NCI-H345 treated with DMSO at 0.1 percent for 48 hours (cell line): ENCODE measurements around the gene KCNIP4.

ENCODE experiments used
- DNase-seq: peaks from one replicate; lab custom pipeline; 2025; ENCODE audit not compliant: unreplicated experiment; lab: John Stamatoyannopoulos, UW

The KCNIP4 gene

GRCh38 chr4:21856301-21856700, 92.3 kb downstream of the KCNIP4 start:
- DNase-seq: no peak

GRCh38 chr4:21849077-21849476, 99.5 kb downstream of the KCNIP4 start:
- no peak for DNase-seq

DNA sequence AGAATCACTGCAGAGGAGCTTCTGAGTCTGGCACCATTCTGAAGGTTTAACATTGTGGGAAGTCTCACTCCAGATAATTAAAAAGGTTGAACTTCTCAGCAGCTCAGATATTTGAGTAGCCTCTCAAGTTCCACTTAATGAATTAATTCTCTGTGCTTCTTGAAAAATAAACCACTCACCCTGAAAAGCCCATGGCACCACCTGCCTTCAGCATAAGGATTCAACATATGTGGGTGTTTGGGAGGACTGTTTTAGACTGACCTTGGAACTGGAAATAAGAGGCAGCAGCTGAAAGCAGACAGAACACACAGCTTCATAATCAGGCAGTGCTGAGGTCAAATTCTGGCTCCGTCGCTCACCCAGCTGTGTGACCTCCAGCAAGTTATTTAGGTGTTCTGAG, 100.6 kb downstream of the KCNIP4 start:
- DNase-seq: no peak

GRCh38 chr4:21845663-21846062, 102.9 kb downstream of the KCNIP4 start:
- DNase-seq: no peak

- DNase-seq: no peak
Observed at GRCh38 chr4:21835712-21836111, 112.9 kb downstream of the KCNIP4 start.

DNA sequence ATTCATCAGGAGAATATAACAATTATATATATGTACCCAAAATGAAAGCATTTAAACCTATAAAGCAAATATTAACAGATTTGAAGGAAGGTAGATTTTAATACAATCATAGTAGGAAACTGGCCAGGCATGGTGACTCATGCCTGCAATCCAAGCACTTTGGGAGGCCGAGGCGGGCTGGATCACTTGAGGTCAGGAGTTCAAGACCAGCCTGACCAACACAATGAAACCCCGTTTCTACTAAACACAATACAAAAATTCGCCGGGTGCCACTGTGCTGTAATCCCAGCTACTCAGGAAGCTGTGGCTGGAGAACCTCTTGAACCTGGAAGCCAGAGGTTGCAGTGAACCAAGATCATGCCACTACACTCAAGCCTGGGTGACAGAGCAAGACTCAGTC, 118.3 kb downstream of the KCNIP4 start:
- no peak for DNase-seq

DNA sequence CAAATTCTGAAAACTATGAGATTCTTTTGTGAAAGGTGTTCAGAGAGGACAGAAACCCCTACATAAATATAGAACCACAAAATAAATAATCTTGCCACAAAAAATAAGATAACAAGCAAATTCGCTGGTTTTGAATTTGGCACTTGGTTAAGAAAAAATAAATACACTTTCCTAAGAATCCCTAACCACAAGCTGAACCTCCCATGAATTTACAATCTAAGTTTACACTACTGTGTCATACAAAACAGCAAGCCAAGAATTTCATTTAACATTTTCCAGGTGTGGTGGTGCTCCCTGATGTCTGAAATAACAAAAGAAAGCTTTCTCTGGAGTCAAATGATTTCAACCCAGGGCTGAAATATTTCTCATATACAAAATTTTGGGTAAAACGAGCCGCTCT, 121.0 kb downstream of the KCNIP4 start:
- no peak for DNase-seq

GRCh38 chr4:21826071-21826470, 122.5 kb downstream of the KCNIP4 start:
- DNase-seq: no peak

DNA sequence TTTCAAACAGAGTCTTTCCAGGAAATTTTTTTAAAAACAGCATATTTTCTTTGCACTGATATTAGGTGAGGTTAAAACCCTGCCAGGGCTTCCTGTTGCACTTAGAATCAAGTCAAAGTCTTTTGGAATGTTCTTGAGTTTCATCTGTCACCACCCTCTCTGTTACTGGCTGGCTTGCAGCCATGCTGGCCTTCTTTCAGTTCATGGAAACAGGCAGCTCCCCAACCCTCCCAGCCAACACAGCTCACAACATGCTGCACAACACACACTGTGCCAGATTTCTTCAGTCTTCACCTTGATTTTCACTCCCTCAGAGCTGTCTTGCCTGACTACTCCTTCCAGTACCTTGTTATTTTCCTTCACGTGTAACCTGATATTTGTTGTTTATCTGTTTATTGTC, 129.5 kb downstream of the KCNIP4 start:
- no peak for DNase-seq

DNA sequence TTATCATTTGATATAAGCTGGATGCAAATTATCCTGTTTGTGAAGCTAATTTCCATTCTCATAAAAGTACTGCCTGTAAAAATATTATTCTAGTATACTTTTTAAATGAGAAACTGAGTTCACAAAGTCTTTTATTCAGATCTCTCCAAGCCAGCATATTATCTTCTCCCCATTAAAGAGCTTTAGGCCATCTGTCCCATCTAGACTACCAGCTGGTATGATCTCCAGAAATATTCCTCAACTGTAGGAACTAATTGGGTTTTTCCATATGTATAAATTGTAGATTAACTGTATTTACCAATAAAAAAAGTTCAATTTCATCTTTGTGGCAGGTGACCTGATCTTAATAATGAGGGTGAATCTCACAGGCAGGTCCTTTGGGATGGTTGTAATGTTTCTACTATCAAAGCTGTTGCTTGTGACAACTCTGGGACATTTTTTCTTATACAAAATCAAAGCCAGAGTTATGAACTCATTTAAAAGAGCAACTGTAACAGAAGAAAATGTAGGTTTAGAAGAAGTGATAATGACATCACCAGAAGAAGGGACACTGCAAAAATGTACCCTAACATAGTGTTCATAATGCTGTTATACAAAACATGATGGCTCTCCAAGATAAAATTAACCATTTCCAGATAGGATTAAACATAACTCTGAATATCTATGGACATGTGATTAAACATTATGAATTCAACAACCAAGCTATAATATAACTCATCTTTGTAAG, 132.8 kb downstream of the KCNIP4 start:
- no peak for DNase-seq

DNA sequence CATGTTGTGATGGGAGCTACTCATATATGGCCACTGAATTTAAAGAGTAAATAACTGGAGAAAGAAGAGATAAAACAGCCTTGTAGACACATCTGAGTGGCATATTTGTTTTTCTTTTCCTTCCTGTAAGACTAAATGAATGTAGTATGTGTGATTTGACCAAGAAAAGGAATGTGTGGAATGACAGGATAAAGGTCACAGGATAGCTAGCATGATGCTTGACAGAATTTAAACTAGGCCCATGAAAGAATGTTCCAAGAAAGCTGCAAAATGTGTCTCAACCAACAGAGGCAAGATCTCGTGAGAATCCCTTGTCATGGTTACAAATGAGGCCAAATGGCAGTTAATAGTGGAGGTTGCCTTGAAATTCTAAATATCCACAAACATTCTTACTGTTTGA, 137.0 kb downstream of the KCNIP4 start:
- no peak for DNase-seq

DNA sequence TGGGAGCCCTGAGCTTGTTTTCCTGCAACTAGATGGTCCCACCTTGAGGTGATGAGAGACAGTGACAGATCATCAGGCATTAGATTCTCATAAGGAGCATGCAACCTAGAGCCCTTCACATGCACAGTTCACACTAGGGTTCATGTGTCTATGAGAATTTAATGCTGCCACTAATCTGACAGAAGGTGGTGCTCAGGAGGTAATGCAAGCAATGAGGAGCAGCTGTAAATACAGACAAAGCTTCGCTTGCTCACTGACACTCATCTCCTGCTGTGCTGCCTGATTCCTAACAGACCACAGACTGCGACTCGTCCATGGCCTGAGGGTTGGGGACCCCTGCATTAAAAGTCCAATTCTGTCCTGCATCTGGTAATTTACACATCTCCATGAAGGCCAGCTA, 141.6 kb downstream of the KCNIP4 start:
- DNase-seq: no peak

- no peak for DNase-seq
Observed at GRCh38 chr4:21802406-21802805, 146.2 kb downstream of the KCNIP4 start.

DNA sequence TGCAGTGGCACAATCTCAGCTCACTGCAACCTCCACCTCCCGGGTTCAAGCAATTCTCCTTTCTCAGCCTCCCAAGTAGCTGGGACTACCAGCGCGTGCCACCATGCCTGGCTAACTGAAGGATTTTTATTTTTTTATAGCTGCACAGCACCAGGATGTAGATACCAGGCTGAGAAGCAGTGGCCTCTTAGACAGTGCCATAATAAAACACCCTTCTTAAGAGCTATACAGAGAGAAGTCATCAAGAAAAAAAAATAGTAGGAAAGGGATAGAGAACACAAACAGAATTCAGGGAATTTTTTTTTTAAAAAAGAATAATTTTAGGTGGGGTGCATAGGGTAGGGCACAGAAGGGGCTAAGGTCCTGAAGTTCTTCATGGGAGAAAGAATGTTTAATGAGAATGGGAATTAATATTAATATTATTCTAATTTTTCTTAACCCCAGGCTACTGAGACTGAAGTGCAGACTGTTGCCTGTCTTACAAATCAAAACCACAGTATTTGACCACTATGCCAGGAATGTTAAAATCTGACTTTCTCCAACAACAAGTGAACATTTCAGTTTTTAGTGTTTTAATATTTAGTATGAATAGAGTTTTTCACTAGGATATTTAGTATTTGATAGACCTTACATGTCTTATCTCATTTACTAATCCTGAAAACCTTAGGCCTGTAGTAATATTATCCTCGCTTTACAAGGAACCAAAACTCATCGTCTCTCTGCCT, 146.7 kb downstream of the KCNIP4 start:
- DNase-seq: no peak

- DNase-seq: no peak
Observed at GRCh38 chr4:21795091-21795490, 153.5 kb downstream of the KCNIP4 start.

GRCh38 chr4:21792736-21793135, 155.8 kb downstream of the KCNIP4 start:
- no peak for DNase-seq

DNA sequence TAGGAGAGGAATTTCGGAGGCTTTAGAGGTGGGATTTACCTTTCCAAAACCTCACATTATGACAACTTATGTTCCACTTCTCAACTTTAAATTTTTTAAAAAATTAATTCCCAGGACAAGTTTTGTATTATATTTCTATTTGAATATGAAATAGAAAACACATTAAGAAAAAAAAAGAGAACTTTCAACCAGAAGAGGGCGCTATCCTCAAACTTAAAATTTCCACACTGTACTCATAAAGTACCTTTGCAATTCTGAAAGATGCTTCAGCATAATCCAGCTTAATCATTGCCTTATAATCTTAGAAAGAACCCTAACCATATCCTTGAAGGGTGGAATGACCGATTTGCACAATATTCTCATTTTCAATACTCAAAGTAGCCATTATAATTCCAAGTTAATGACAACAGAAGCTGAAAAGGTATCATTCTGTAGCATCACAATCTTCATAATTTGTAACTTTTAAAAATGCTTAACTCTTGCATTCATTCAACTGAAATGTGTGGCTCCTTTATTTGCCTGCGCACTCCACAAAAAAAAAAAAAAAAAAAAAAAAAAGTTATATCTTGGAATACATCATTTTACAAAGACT, 158.0 kb downstream of the KCNIP4 start:
- DNase-seq: peak; percentile 5

DNA sequence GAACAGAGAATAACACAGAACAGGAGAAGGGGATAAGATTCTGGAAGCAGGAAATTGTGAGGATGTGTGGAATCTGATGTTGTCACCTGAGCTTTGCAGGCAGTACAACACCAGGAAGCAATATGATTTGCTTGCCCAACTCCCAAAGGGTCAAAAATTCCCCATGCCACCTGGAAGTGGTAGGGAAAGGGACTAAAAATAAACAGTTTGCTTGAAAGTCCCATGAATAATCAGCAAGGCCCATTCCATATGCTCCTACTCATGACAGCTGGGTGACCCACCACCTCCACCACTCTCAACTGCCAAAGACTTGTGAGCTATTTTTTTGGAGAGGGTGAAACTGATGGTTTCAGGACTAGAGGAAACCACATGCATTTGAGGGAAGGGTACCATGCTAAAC, 168.4 kb downstream of the KCNIP4 start:
- no peak for DNase-seq

GRCh38 chr4:21778702-21779101, 169.9 kb downstream of the KCNIP4 start:
- no peak for DNase-seq

DNA sequence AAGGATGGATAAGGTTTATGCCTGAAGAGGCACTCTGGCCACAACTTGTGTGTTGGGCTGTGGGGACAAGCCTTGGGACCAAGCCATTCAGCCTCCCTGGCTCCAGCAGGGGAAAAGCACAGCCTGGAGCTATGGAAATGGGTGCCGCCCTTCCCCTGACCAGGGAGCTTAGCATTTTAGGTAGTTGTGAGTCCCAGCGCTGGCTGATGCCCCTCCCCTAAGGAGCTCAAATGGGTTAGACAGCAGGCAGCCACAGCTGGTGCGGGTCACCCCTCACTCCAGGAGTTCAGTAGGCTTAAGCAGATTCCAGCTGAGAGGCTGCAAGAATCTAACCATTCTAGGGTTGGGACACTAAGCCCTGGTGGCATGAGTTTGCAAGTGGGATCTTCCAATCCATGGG, 172.9 kb downstream of the KCNIP4 start:
- DNase-seq: no peak

- DNase-seq: no peak
Observed at GRCh38 chr4:21769404-21770147, 179.0 kb downstream of the KCNIP4 start.
